Measurements from ENCODE around the gene CST1.
"Not testable (repeated sequence)": the region's sequence is repeated elsewhere in the genome, so short reads cannot be mapped to it uniquely, and the experiment has no call there.

- not testable (repeated sequence) for TF ChIP-seq POLR2A, CTCF (IDR thresholded peaks at IDR 0.05)
These were observed at the start of gene CST1 for GRCh38 chr20:23750786-23751185.

Data from vagina (tissue), 2 donors.